Parathyroid adenoma (tissue), 2 donors: ENCODE results near the gene LDLRAP1.

Experiments
- H2AFZ ChIP-seq: fragments of 300-600 bp; sonication (generic); one replicate; pipeline ENCODE4 v1.7.0; 2017; ENCODE audit warnings: antibody characterized with exemption, mild to moderate bottlenecking
- H3K27ac ChIP-seq: fragments of 300-600 bp; sonication (generic); one replicate; pipeline ENCODE4 v1.7.0; 2017
- H3K27me3 ChIP-seq: fragments of 300-600 bp; sonication (generic); one replicate; pipeline ENCODE4 v1.7.0; 2017; ENCODE audit warnings: low read length; ENCODE audit not compliant: control insufficient read depth, insufficient read depth
- H3K36me3 ChIP-seq: fragments of 300-600 bp; sonication (generic); one replicate; pipeline ENCODE4 v1.7.0; 2017; ENCODE audit warnings: low read length; ENCODE audit not compliant: control insufficient read depth, insufficient read depth
- H3K4me1 ChIP-seq: fragments of 300-600 bp; sonication (generic); one replicate; pipeline ENCODE4 v1.7.0; 2017; ENCODE audit warnings: control low read depth
- H3K4me2 ChIP-seq: fragments of 300-600 bp; sonication (generic); one replicate; pipeline ENCODE4 v1.7.0; 2017; ENCODE audit warnings: low read length
- H3K4me3 ChIP-seq: fragments of 300-600 bp; sonication (generic); one replicate; pipeline ENCODE4 v1.7.0; 2017; ENCODE audit warnings: low read depth, low read length
- H3K79me2 ChIP-seq: fragments of 300-600 bp; sonication (generic); one replicate; pipeline ENCODE4 v1.7.0; 2017; ENCODE audit warnings: control low read depth
- H3K9ac ChIP-seq: fragments of 300-600 bp; sonication (generic); one replicate; pipeline ENCODE4 v1.7.0; 2017; ENCODE audit warnings: mild to moderate bottlenecking
- H3K9me3 ChIP-seq: fragments of 300-600 bp; sonication (generic); one replicate; pipeline ENCODE4 v1.7.0; 2017; ENCODE audit warnings: low read length; ENCODE audit not compliant: control insufficient read depth
- TF ChIP-seq, protein P1 (sequence below): fragments of 300-600 bp; sonication (generic); IDR thresholded peaks from one replicate; pipeline ENCODE4 v1.7.0; 2017; ENCODE audit warnings: antibody characterized with exemption, mild to moderate bottlenecking
- donor health status: primary hyperparathyroidism.

The LDLRAP1 gene

DNA sequence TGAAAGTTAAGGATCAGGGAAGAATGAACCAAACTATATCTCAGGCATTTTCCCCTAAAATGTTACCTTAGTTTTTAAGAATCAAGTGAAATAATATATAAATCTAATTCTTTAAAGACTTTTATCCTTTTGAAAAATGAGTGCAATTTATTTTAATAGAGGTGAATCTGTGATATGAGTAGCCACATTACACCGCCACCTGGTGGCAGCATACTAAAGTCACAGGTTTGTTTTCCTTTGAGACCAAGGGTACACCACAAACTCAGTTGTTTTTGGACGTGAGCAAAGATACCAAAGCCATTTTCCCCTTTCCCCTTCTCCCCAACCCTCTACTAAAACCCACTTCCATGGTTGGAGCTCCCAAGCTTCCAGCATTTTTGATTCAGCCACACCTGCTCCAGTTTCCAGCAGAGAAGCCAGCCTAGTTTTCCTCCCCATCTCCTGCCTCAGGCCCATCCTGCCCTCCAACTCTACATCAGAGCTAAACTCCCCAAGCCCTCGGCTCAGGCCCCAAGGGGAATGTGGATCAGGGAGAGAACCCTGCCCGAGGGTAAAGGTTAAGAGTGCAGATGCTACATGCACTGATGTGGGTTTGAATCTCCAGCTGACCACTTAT is 22.9 kb upstream of the LDLRAP1 start:
- no peak overlapping the region for H3K27ac ChIP-seq
- H2AFZ ChIP-seq = no peak overlapping the region
- no peak overlapping the region for H3K9ac ChIP-seq
- H3K36me3 ChIP-seq = no peaks in the 10 kb centered on the region
- no peaks in the 10 kb centered on the region for H3K79me2 ChIP-seq
- H3K4me2 ChIP-seq = no peak overlapping the region
- TF ChIP-seq, protein P1, sequence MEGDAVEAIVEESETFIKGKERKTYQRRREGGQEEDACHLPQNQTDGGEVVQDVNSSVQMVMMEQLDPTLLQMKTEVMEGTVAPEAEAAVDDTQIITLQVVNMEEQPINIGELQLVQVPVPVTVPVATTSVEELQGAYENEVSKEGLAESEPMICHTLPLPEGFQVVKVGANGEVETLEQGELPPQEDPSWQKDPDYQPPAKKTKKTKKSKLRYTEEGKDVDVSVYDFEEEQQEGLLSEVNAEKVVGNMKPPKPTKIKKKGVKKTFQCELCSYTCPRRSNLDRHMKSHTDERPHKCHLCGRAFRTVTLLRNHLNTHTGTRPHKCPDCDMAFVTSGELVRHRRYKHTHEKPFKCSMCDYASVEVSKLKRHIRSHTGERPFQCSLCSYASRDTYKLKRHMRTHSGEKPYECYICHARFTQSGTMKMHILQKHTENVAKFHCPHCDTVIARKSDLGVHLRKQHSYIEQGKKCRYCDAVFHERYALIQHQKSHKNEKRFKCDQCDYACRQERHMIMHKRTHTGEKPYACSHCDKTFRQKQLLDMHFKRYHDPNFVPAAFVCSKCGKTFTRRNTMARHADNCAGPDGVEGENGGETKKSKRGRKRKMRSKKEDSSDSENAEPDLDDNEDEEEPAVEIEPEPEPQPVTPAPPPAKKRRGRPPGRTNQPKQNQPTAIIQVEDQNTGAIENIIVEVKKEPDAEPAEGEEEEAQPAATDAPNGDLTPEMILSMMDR = peak; percentile 66
- H3K9me3 ChIP-seq = no peaks in the 10 kb centered on the region
- no peaks in the 10 kb centered on the region for H3K27me3 ChIP-seq
- H3K4me3 ChIP-seq = no peak overlapping the region
- H3K4me1 ChIP-seq = no peaks in the 10 kb centered on the region

DNA sequence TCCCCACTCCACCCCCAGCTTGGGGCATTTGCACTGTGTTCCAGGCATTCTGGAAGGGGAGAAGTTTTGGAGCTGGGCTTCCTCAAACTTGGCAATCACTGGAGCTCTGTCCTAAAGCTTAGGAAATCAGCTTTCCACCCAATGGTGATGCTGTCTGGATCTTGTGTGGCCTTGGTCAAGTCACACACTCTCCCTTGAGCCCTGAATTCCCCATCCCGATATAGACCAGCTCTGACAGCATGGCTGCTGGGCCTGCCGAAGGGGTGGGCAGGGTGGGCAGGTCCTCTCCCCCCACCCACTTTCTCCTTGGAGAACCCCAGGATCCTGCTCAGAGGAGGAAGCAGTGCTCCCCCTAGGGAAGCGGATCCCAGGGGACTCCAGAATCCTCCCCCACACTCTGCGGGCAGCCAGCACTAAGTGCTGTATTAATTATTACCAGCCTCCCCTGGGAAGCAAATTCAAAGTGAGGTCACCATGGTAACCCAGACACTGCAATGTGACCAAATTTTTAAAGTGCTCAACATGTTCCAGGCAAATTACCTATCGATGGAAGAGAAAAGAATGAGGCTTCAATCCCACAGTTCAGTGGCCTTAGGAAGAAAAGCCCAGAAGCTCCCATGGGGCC is 21.3 kb upstream of the LDLRAP1 start:
- no peak overlapping the region for H3K27ac ChIP-seq
- no peaks in the 10 kb centered on the region for H3K79me2 ChIP-seq
- no peak overlapping the region for H3K4me3 ChIP-seq
- no peak overlapping the region for H2AFZ ChIP-seq
- TF ChIP-seq, protein P1 = no peak
- no peak overlapping the region for H3K9ac ChIP-seq
- no peaks in the 10 kb centered on the region for H3K9me3 ChIP-seq
- H3K36me3 ChIP-seq = no peaks in the 10 kb centered on the region
- no peak overlapping the region for H3K4me2 ChIP-seq
- H3K27me3 ChIP-seq = no peaks in the 10 kb centered on the region
- no peaks in the 10 kb centered on the region for H3K4me1 ChIP-seq

DNA sequence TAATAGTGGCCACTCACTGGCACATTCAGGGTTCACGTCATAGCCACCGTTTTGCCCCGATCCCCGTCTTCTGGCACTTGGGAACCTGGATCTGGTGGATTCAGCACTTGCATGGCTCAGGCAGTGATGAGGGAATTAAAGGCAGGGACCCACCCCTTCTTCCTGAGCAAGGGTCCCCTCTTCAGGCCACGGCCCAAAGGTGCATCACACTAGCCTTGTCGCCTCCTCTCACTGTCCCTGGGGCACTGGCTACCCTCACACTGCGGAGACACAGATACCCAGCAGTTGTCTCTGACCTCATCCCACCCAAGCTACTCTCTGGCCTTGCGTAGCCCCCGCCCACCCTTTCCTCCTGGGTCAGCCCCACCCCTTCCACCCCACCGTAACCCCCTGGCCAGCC is 19.9 kb upstream of the LDLRAP1 start:
- Histone ChIP-seq H3K9ac (no peak overlapping the region), H3K9me3 (no peaks in the 10 kb centered on the region), H3K27ac (no peak overlapping the region), H3K27me3 (no peaks in the 10 kb centered on the region), H3K79me2 (no peaks in the 10 kb centered on the region), H3K36me3 (no peaks in the 10 kb centered on the region), H2AFZ (no peak overlapping the region), H3K4me2 (no peak overlapping the region), H3K4me3 (no peak overlapping the region), H3K4me1 (no peaks in the 10 kb centered on the region)
- TF ChIP-seq, protein P1 = no peak

DNA sequence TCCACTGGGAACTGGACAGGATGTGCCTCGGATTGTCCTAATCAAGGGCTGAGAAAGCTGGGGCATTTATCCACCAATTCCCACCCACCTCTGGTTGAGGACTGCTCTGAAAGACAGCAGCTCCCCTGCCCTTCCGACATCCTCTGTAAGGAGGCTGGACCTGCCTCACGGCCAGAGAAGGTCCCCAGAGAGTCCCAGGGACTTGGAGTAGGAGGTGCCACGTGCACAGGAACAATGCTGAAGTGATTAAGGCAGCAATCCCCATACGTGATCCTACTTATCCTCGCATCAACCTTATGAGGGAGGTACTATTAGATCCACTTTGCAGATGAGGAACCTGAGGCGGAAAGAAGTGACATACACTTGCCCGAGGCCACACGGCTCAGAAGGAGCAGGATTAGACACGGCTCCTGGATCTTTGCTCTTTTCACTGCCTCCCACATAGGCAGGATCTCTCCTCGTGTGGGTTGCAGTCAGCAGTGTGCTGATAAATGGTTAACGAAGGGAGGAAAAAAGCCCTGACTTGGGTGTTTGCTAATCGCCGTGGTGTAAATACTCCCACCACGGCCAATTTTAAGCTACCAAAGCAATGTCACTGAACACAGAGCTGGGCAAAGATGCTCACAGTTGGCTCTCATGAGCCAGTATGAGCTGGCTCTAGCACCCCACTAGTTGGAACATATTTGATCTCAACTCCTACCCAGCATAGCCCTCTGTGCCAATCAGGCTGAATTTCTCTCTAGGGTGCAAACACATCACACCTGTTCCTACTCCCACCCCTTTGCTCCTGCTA is 18.6 kb upstream of the LDLRAP1 start:
- no peaks in the 10 kb centered on the region for H3K9me3 ChIP-seq
- no peak overlapping the region for H3K4me2 ChIP-seq
- H3K27me3 ChIP-seq = no peaks in the 10 kb centered on the region

More for the DNA sequence above, 18.6 kb upstream of the LDLRAP1 start:
- H3K79me2 ChIP-seq = no peaks in the 10 kb centered on the region
- no peak overlapping the region for H3K4me3 ChIP-seq
- TF ChIP-seq, protein P1 = no peak
- H3K36me3 ChIP-seq = no peaks in the 10 kb centered on the region
- no peak overlapping the region for H2AFZ ChIP-seq
- H3K27ac ChIP-seq = no peak overlapping the region
- H3K9ac ChIP-seq = no peak overlapping the region
- no peaks in the 10 kb centered on the region for H3K4me1 ChIP-seq
